Prostate gland (tissue), 2 donors: ENCODE data around the gene E2F4.

Experiments
- CTCF ChIP-seq, 4 experiments: fragments of 200-600 bp in 2 of 4; fragments of 450-650 bp in 2 of 4; sonication (generic) in 2 of 4; IDR thresholded peaks; 1 replicate in 3 of 4; 2 replicates in 1 of 4; pipeline ENCODE4 v1.5.1; 2016 to 2019; ENCODE audit warnings: antibody characterized with exemption in 4 of 4, mild to moderate bottlenecking in 2 of 4, moderate library complexity in 2 of 4
- POLR2A ChIP-seq: fragments of 450-650 bp; IDR thresholded peaks from one replicate; pipeline ENCODE4 v1.6.1; 2016; ENCODE audit warnings: antibody characterized with exemption, mild to moderate bottlenecking

DNA sequence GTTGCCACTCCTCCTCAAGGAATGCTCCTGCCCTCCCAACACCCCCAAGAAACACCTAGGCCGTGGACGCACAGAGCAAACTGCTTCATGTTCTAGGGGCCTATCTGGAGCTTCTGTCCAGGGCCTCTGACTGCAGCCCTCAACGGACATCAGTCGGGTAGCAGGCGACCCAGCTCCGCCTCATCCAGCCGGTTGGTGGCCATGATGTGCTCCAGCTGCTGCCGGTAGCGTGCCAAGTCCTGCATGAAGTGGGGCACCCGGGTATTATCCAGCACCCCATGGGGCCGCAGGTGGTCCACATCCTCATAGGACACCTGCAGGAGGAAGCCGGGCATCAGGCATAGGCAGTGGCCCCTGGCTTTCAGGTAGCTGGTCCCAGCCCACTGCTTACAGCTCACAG, 15.3 kb upstream of the E2F4 start:
- TF ChIP-seq POLR2A (no peak), CTCF (IDR thresholded peaks at IDR 0.05) (no peak)
